ENCODE measurements around the gene LUC7L3. TPM values are rescaled to one million over a fixed set of nuclear protein-coding genes. Genes with fewer than 3 reads are reported as not detected.

LUC7L3 gene
- total RNA-seq, 1 experiment from 2014 or later, result 45.4 TPM

- Histone ChIP-seq H3K4me3 (ENCODE audit: insufficient read depth, low read depth, low read length) (no peak overlapping the region), H3K27me3 (ENCODE audit: control insufficient read depth, insufficient read depth, low read length) (no peaks in the 10 kb centered on the region), H3K36me3 (replicated peaks; ENCODE audit: control insufficient read depth, insufficient read depth, low read length) (no peaks in the 10 kb centered on the region)
- DNase-seq, result peak; percentile 45
Observed at GRCh38 chr17:50683434-50684287, 35.7 kb upstream of the LUC7L3 start.

- DNase-seq, result peak; percentile 37
- H3K4me3 ChIP-seq (ENCODE audit: insufficient read depth, low read depth, low read length), result no peak overlapping the region
- H3K36me3 ChIP-seq (replicated peaks; ENCODE audit: control insufficient read depth, insufficient read depth, low read length), result no peaks in the 10 kb centered on the region
- H3K27me3 ChIP-seq (ENCODE audit: control insufficient read depth, insufficient read depth, low read length), result no peaks in the 10 kb centered on the region
Observed at GRCh38 chr17:50684288-50684611, 35.2 kb upstream of the LUC7L3 start.

DNA sequence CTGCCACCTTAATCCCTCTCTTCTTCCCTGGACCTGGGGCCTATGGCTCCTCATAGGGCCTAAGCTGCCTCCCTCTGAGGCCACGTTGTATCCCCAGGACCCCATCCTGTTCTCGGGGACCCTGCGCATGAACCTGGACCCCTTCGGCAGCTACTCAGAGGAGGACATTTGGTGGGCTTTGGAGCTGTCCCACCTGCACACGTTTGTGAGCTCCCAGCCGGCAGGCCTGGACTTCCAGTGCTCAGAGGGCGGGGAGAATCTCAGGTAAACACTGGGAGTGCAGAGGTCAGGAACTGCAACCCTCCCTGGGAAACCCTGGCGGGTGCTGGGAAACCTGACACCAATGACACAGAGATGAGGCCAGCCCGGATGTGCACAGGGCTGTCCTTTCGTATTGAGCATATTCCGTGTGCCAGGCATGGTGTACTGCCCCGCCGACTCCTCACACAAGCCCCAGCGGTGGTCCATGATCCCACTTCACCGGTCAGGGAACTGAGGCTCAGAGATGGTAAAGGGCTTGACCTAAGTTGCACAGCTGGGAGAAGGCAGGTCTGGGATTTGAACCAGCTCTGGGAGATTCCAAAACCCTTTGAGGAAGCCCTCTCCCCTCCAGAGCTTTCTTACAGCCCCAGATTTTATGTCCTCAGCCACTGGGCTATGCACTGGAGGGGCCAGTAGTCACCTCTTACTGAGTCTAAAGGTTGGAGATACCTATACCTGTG, 34.6 kb upstream of the LUC7L3 start:
- Histone ChIP-seq H3K27me3 (ENCODE audit: control insufficient read depth, insufficient read depth, low read length) (no peaks in the 10 kb centered on the region), H3K4me3 (ENCODE audit: insufficient read depth, low read depth, low read length) (no peak overlapping the region), H3K36me3 (replicated peaks; ENCODE audit: control insufficient read depth, insufficient read depth, low read length) (no peaks in the 10 kb centered on the region)
- DNase-seq, result peak; percentile 73

DNA sequence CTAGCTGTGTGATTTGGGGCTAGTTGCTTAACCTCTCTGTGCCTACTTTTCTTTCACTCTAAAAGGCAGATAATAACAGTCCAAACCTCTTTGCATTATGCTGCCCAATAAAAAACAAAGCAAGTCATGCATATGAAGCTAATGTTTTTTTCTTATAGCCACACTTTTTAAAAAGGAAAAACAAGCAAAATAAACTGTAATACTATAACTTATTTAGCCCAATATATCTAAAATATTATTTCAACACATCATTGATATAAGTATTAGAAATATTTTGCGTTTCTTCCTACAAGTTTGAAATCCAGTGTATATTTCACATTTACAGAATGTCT, 34.1 kb upstream of the LUC7L3 start:
- no peaks in the 10 kb centered on the region for H3K27me3 ChIP-seq (ENCODE audit: control insufficient read depth, insufficient read depth, low read length)
- no peaks in the 10 kb centered on the region for H3K36me3 ChIP-seq (replicated peaks; ENCODE audit: control insufficient read depth, insufficient read depth, low read length)
- DNase-seq, result no peak
- H3K4me3 ChIP-seq (ENCODE audit: insufficient read depth, low read depth, low read length), result no peak overlapping the region

GRCh38 chr17:50685691-50686493, 33.5 kb upstream of the LUC7L3 start:
- H3K4me3 ChIP-seq (ENCODE audit: insufficient read depth, low read depth, low read length), result no peak overlapping the region
- DNase-seq, result no peak
- H3K36me3 ChIP-seq (replicated peaks; ENCODE audit: control insufficient read depth, insufficient read depth, low read length), result no peaks in the 10 kb centered on the region
- no peaks in the 10 kb centered on the region for H3K27me3 ChIP-seq (ENCODE audit: control insufficient read depth, insufficient read depth, low read length)

DNA sequence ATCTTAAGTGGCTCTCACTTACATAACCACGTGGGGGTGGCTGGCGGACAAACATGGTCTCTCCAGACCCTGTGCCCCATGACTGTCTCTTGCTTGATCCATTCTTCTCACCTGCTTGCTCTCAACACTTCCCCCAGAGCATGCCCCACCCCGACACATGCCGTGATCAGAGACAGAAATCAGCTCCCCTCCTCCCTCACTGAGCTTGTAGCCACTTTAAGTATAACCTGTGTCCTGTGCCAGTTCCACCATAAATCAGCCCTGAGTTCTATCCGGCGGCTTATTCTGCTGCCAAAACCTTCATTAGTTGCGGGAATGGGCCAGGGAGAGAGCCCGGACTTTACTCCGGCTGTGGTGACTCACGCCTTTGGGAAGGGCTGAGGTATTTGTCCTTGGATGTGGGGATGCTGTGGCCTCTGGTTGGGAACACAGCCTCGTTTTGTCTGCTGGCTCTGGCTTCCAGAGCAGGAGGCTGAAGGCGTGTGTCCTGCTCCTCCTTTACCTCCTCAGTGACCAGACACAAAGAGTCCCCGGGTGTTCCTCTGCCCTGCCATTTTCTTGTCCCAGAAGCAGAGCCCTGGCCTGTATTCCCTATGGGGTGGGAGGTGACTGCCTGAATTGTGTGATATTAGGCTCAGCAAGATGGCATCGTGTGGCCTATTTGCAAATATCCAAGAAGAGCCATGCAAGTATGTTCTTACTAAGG, 32.8 kb upstream of the LUC7L3 start:
- Histone ChIP-seq H3K4me3 (ENCODE audit: insufficient read depth, low read depth, low read length) (no peak overlapping the region), H3K36me3 (replicated peaks; ENCODE audit: control insufficient read depth, insufficient read depth, low read length) (no peaks in the 10 kb centered on the region), H3K27me3 (ENCODE audit: control insufficient read depth, insufficient read depth, low read length) (no peaks in the 10 kb centered on the region)
- peak; percentile 35 for DNase-seq

DNA sequence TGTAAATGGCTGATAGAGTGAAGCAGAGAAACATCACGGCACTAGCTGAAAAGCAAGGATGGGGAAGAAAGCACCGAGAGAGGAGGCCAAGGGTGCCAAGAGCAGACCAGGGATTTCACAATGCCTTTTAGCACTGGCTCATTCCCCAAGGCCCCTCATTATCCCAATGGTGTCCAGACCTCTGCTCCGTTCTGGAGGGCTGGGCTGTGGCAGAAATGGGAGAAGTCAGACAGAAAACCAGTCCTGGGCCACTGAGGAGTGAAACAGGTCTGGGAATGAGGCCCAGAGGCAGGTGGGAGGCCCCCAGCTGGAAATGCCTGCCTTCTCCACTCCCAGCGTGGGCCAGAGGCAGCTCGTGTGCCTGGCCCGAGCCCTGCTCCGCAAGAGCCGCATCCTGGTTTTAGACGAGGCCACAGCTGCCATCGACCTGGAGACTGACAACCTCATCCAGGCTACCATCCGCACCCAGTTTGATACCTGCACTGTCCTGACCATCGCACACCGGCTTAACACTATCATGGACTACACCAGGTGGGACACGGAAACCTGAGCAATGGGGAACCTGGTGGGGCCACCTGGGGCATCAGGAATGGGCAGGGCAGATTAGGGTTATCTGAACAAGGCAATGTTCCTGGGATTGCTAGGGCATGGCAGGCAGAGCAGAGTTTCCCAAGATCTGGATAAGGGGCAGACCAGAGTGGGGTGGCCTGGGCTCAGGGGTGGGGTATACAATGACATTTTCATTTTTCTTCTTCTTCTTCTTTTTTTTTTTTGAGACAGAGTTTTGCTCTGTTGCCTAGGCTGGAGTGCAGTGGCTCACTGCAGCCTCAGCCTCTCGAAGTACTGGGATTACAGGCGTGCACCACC, 32.0 kb upstream of the LUC7L3 start:
- H3K4me3 ChIP-seq (ENCODE audit: insufficient read depth, low read depth, low read length), result no peak overlapping the region
- peak; percentile 73 for DNase-seq
- H3K27me3 ChIP-seq (ENCODE audit: control insufficient read depth, insufficient read depth, low read length), result no peaks in the 10 kb centered on the region
- no peaks in the 10 kb centered on the region; the same call in none of the 2 replicates for H3K36me3 ChIP-seq (replicated peaks; ENCODE audit: control insufficient read depth, insufficient read depth, low read length)

DNA sequence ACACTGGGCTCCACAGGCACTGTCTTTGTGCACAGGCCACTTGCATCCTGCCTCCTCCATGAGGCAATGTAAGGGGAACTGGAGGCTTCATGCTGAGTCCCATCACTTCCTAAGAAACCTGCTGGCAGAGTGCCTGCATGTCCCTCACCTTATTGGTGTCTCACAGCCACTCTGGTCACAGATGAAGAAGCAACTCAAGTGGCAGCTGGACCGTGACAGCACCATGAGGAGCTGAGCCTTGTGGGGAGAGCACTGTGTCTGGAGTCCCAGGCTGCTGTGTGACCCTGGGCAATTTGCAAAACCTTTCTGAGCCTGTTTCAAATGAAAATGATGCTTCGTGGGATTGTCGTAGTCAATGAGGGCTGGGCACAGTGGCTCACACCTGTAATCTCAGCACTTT, 31.2 kb upstream of the LUC7L3 start:
- H3K36me3 ChIP-seq (replicated peaks; ENCODE audit: control insufficient read depth, insufficient read depth, low read length), result peaks cover under 1% of the 10 kb centered on the region
- H3K27me3 ChIP-seq (ENCODE audit: control insufficient read depth, insufficient read depth, low read length), result no peaks in the 10 kb centered on the region
- DNase-seq, result no peak
- no peak overlapping the region for H3K4me3 ChIP-seq (ENCODE audit: insufficient read depth, low read depth, low read length)

GRCh38 chr17:50689251-50689650, 30.2 kb upstream of the LUC7L3 start:
- Histone ChIP-seq H3K36me3 (replicated peaks; ENCODE audit: control insufficient read depth, insufficient read depth, low read length) (peaks cover 5% of the 10 kb centered on the region), H3K27me3 (ENCODE audit: control insufficient read depth, insufficient read depth, low read length) (no peaks in the 10 kb centered on the region), H3K4me3 (ENCODE audit: insufficient read depth, low read depth, low read length) (no peak overlapping the region)
- peak; percentile 53 for DNase-seq

DNA sequence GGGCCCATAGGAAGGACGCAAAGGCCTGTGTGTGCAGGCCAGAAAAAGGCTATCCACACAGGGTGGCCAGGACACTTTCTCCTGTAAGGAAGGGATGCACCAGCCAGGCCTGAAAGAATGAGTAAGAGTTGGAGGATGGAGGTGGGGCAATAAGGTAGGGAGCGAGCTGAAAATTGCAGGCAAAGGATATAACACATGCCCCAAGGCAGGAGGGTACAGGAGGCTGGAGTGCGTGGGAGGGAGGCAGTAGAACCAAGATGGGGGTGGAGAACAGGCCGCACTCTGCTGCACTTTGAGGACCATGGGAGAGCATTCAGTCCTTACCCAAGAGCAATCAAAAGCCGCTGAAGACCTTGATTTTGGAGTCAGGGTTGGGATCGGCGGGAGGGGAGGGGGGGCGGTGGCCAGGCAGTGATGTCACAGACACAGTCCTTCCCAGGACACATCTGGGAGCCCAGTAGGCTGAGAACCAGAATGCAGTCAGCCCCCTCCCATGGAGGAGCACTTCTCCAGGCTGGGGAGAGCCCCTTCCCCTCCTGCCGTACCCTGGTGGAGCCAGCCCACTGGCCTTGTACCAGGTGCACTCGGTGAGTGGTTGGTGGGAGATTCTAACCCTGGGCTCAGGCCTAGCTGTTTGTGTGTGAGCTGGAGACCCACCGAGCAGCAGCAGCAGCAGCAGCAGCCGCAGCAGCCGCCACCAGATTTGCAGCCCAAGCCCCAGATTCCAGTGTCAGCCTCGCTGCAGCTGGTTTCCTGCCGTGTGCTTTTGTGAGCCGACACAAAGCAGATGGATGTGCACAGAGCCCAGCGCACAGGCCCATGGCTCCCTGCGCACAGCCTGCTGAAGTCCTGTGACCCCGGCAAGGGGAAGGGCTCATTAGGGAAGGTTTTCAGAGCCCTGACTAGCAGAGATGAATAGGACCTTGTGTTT, 29.2 kb upstream of the LUC7L3 start:
- Histone ChIP-seq H3K4me3 (ENCODE audit: insufficient read depth, low read depth, low read length) (no peak overlapping the region), H3K27me3 (ENCODE audit: control insufficient read depth, insufficient read depth, low read length) (no peaks in the 10 kb centered on the region), H3K36me3 (replicated peaks; ENCODE audit: control insufficient read depth, insufficient read depth, low read length) (peaks cover 5% of the 10 kb centered on the region)
- DNase-seq, result peak; percentile 75

- no peaks in the 10 kb centered on the region for H3K27me3 ChIP-seq (ENCODE audit: control insufficient read depth, insufficient read depth, low read length)
- peaks cover 13% of the 10 kb centered on the region for H3K36me3 ChIP-seq (replicated peaks; ENCODE audit: control insufficient read depth, insufficient read depth, low read length)
- DNase-seq, result no peak
- no peak overlapping the region for H3K4me3 ChIP-seq (ENCODE audit: insufficient read depth, low read depth, low read length)
Observed at GRCh38 chr17:50690887-50691549, 28.4 kb upstream of the LUC7L3 start.

DNA sequence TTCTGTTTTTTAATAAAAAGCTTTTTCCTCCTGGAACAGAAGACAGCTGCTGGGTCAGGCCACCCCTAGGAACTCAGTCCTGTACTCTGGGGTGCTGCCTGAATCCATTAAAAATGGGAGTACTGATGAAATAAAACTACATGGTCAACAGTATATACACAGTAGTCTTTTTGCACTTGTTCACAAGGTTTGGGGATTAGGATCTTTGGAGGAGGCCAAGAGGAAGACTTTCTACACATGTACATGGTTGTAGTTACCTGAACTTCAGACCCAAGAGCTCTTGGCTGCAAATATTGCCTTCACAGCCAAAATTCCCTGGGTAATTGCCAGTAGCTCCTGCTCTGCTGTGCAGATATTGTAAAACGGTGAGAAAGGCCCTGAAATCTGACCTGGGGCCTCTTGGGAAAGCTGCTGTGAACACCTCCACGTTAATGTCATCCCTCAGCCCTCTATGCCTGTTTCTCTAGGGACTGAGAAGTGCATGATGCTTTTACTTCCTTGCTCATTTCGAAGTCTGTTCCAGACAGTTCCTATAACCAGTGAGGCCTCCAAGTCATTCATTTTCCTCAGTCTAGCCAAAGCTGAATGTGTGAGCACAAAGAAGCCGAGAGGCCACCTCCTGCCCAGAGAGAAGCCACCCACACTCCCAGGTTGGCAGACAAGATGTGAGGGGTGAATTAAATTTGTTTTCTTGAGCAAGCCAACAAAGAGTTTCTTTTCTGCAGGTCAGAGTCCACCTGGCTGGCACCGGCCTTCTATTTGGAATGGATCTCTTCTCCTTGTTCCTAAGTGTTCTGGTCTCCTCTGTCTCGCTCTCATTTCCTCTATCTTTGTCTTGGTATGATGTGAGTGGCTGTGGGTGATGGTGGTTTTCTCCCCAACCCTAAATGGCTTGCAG, 27.6 kb upstream of the LUC7L3 start:
- Histone ChIP-seq H3K27me3 (ENCODE audit: control insufficient read depth, insufficient read depth, low read length) (no peaks in the 10 kb centered on the region), H3K4me3 (ENCODE audit: insufficient read depth, low read depth, low read length) (no peak overlapping the region), H3K36me3 (replicated peaks; ENCODE audit: control insufficient read depth, insufficient read depth, low read length) (peaks cover 19% of the 10 kb centered on the region)
- DNase-seq, result no peak
